T-helper 1 cell treated with Interleukin-12 subunit alpha and Interleukin-12 subunit beta and Interleukin-4 antibody, amounts not matched to agents 30 ng/mL and 1 ng/mL, for 36 hours (primary cell): Measurements from ENCODE around the gene EXOSC6. TPM values are rescaled to one million over a fixed set of nuclear protein-coding genes. Genes with fewer than 3 reads are reported as not detected.
"Not testable (repeated sequence)": the region's sequence is repeated elsewhere in the genome, so short reads cannot be mapped to it uniquely, and the experiment has no call there.

Experiments
- intact Hi-C: fragments of 100-400 bp; cut with micrococcal nuclease; formaldehyde crosslinking; loops from one replicate; pipeline ENCODE4 v1.15.1; 2024
- total RNA-seq: library from RNA; stranded (reverse); gene quantifications from 2 replicates; pipeline ENCODE4 v1.2.3, GENCODE V29; 2022

The EXOSC6 gene
- total RNA-seq, result 27.5 and 28.3 TPM in 2 replicates

DNA sequence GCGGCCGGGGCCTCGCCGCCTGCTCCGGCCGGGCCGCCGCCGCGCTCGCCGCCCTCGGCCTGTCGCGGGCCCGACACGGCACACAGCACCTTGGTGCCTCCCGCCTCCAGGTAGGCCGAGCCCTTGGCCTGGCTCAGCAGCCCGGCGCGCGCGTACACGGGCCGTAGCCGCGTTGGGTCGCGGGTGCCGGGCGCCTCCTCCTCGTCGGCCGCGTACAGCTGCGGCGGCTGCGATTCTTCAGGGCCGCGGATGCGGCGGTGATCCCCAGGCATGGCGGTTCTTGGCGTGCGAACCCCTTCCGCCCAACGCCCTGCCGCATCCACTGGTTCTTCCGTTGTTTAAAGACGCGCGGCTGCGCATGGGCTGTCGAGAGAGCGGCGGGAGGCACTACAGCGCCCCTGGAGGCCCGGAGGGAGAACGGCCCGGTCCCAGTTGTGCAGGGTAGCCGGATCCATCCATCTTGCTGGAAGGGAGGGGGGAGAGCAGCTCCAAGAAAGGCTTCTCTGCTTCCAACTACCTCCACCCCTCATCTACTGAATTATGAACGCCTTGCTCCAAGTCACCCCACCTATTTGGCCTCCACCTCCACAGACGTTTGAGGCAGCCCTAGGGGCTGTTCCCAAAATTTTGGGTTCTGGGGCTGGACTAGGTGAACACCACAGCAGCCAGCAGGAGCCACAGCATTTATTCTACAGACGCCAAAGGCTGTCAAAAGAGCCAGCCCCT, at the start of gene EXOSC6:
EXOSC6 (minus strand) TSS at position 312 of the 726 bp plus-strand sequence; CDS start at position 272, 40 bp downstream.
- intact Hi-C loops, result loop anchor here (1.0 to 10.0 kb wide), 7 partner anchors 32 to 1064 kb away; partner anchors contain the start of genes AARS1, COG4, COG8 and DDX19A

GRCh38 chr16:70301121-70301520, 49.4 kb upstream of the EXOSC6 start:
- intact Hi-C loops, result no loop called here

GRCh38 chr16:70298988-70299938, 47.5 kb upstream of the EXOSC6 start, which contains the start of gene DDX19B:
DDX19B (plus strand) TSS chr16:70299186; CDS start chr16:70299298, 112 bp downstream.
- intact Hi-C loops, result loop anchor here (1.0 kb wide), 2 partner anchors 10 to 47 kb away; partner anchors contain the start of genes AARS1 and DDX19A

DNA sequence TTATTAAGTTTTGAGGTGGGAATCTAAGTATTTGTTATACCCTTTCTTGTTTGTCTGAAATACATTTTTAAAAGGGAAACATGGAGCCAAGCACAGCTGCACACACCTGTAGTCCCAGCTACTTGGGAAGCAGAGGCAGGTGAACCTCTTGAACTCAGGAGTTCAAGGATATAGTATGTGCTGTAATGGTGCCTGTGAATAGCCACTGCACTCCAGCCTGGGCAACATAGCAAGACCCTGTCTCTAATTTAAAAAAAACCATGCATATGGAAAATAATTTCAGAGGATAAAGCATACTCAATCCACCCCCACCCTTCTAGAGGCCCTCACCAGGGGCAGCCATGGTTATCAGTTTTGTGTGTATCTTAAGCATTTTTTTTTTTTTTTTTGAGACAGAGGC, 43.9 kb upstream of the EXOSC6 start:
- intact Hi-C loops, result no loop called here

GRCh38 chr16:70294385-70295025, 42.8 kb upstream of the EXOSC6 start:
- intact Hi-C loops, result loop anchor here (5.0 kb wide), 1 partner anchor 182 kb away; the partner anchor contains the start of gene PDPR

- intact Hi-C loops, result loop anchor here (5.0 kb wide), 1 partner anchor 180 kb away; the partner anchor contains the start of gene PDPR
These were observed 40.4 kb upstream of the EXOSC6 start for GRCh38 chr16:70292148-70292547.

DNA sequence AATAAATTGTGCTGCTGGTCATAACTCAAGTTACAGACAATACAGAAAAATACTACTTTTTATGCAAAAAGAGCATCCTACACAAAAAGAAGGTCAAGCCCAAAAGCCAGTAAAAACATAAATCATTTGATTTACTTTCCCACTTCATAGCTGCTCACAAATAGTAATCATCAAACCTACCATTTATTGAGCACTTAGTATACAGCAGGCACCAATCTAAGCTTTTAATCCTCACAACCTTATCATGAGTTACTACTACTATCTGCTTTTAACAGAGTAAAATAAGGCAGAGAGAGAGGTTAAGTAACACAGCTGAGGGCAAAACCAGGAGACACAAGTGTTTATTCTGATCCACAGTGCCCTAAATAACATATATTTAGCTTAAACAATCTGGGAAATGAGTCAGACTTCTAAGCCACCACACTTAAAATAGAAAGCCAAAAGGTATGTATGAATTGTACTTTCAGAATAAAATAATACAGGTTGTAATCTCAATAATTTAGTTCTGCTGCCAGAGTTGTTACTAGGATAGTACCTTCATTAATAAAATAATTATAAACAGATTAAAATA, 39.3 kb upstream of the EXOSC6 start:
- intact Hi-C loops, result loop anchor here (5.0 kb wide), 1 partner anchor 179 kb away; the partner anchor contains the start of gene PDPR

DNA sequence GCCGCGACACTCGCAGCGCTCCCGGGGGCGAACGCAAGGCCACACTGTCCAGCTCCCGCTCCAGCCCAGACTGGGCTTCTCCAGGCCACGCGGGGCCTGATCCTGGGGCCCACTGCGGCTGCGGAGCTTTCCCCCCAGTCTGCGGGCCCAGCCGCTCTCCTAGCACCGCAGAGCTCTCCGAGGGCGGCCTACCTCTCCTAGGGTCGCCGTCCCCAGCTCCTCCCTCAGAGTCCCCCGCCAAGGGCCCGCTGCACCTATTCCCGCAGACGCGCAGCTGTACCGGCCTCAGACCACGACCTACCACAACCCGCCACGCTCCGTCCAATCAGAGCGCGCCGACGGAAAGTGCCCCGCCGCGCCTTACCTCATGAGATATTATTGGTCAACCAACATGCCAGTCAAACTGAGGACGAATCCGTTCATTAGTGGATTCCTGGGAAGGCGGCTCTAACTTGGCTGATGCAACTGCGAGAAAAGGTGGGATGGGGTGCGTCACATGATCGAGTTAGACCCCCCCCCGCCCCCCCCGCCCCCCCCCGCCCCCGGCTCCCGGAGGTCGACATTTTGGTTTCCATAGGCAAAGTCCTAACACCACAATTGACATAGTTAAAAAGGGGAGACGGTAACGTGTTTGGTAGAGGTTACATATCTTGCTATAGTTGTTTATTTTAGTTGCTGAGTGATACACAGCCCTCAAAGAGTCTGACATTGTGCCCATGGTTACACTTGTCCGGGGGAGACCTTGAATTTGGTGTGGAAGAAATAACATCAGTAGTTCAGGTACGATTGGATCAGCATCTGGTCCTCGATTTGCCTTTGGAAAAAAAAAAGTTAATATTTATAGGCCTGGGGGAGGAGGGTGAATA, 37.7 kb upstream of the EXOSC6 start, which contains the start of gene AARS1:
AARS1 (minus strand) TSS at position 278 of the 866 bp plus-strand sequence. CDS start 6,743 bp downstream, outside the sequence.
- intact Hi-C loops, result loop anchor here (1.0 to 10.0 kb wide), 9 partner anchors 10 to 1595 kb away; partner anchors contain the start of genes CMTR2, COG4, DDX19A and DDX19B

GRCh38 chr16:70287304-70287971, 35.7 kb upstream of the EXOSC6 start:
- intact Hi-C loops, result loop anchor here (10.0 kb wide), 1 partner anchor 1597 kb away; the partner anchor contains the start of gene ZNF821

DNA sequence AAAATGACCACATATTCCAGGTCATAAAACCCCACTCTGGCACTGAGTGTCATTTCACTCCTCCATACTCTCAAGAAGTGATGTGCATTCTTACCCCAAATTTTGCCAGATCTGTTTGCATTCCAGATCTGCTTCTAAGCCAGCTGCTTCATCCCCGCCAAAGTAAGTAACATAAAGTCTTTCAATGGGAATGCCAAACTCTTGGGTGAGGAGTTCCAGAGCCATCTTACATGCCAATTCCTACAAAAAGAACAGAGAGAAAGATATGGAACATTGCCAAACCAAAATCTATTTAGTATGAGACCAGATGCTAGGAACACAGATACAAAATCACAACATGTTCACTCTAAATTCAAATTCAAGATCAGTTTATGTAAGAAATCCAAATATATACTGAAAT, 24.7 kb upstream of the EXOSC6 start:
- intact Hi-C loops, result no loop called here

GRCh38 chr16:70271696-70272095, 20.0 kb upstream of the EXOSC6 start:
- intact Hi-C loops, result no loop called here

DNA sequence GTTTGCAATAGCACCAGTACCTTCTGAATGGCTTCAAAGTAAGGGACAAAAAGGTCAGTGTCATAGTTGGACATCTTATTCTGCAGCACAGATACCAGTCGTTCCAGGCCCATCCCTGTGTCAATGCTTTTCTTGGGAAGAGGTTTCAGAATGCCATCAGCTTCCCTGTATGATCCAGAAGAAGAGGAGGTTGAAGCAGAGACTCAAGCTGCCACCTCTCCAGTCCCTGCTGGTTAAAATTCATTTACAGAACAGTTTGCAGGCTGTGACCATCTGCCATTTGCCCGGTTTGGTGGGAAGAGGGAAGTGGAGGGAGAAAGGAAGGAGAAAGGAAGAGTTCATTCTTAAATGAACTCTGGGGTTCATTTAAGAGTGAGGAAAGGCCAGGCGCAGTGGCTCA, 18.4 kb upstream of the EXOSC6 start:
- intact Hi-C loops, result no loop called here

DNA sequence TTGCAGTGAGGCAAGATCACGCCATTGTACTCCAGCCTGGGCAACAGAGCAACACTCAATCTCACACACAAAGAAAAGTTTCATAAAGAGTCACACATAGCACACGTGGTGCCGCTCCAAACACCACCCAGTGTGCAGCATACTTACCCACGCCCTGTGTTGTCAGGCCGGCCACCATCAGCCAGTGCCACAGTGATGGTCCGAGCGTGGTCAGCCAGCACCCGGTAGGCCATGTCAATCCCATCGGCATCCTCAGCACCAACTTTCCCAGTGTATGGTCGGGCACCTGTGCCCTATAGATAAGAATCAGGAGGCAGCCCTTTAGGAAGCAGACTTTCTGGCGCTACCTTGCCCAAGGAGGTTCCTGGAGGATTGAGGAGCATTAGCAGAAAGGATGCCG, 17.7 kb upstream of the EXOSC6 start:
- intact Hi-C loops, result no loop called here

- intact Hi-C loops, result not testable (repeated sequence)
These were observed 16.2 kb upstream of the EXOSC6 start for GRCh38 chr16:70267922-70268321.

- intact Hi-C loops, result no loop called here
These were observed 15.8 kb upstream of the EXOSC6 start for GRCh38 chr16:70267516-70267915.

GRCh38 chr16:70259903-70260302, 8.2 kb upstream of the EXOSC6 start:
- intact Hi-C loops, result loop anchor here (10.0 kb wide), 1 partner anchor 925 kb away; the partner anchor contains the start of genes COG8, NIP7 and PDF

- intact Hi-C loops, result loop anchor here (10.0 kb wide), 1 partner anchor 924 kb away; the partner anchor contains the start of genes COG8, NIP7 and PDF
These were observed 7.2 kb upstream of the EXOSC6 start for GRCh38 chr16:70258946-70259345.

GRCh38 chr16:70258065-70258464, 6.3 kb upstream of the EXOSC6 start:
- intact Hi-C loops, result loop anchor here (10.0 kb wide), 1 partner anchor 923 kb away; the partner anchor contains the start of genes COG8, NIP7 and PDF
